AG09309 (cell line): ENCODE data around the gene QRICH2.

Experiments
- DNase-seq: peaks from one replicate; pipeline ENCODE4 v3.0.0-alpha.2; 2010; ENCODE audit warnings: low read depth
- H3K4me3 ChIP-seq: 2 replicates; pipeline ENCODE4 v1.5.1; 2011; ENCODE audit warnings: mild to moderate bottlenecking, low read depth, low read length, moderate library complexity; ENCODE audit not compliant: control insufficient read depth
- TF ChIP-seq, protein P1 (sequence below): IDR thresholded peaks from 2 replicates; pipeline ENCODE4 v1.5.1; 2011; ENCODE audit warnings: mild to moderate bottlenecking, low read depth, low read length, inconsistent platforms; ENCODE audit not compliant: insufficient read depth, control insufficient read depth; ENCODE audit errors: missing control alignments

The QRICH2 gene

DNA sequence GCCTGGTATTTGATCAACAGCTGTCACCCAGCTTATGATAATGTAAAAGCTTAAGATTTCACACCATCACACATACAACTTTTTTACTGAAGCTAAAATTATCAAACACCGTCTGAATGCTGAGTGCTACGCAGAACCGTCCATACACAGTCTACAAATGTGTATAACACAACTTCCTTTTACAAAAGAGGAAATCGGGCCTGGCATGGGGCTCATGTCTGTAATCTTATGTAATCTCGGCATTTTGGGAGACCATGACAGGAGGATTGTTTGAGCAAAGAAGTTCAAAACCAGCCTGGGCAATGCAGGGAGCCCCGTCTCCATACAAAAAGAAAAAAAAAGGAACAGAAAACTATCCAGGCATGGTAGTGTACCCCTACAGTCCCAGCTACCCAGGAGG lies 19.6 kb upstream of the QRICH2 start:
- DNase-seq = no peak
- TF ChIP-seq, protein P1, sequence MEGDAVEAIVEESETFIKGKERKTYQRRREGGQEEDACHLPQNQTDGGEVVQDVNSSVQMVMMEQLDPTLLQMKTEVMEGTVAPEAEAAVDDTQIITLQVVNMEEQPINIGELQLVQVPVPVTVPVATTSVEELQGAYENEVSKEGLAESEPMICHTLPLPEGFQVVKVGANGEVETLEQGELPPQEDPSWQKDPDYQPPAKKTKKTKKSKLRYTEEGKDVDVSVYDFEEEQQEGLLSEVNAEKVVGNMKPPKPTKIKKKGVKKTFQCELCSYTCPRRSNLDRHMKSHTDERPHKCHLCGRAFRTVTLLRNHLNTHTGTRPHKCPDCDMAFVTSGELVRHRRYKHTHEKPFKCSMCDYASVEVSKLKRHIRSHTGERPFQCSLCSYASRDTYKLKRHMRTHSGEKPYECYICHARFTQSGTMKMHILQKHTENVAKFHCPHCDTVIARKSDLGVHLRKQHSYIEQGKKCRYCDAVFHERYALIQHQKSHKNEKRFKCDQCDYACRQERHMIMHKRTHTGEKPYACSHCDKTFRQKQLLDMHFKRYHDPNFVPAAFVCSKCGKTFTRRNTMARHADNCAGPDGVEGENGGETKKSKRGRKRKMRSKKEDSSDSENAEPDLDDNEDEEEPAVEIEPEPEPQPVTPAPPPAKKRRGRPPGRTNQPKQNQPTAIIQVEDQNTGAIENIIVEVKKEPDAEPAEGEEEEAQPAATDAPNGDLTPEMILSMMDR = no peak
- H3K4me3 ChIP-seq = no peak overlapping the region

DNA sequence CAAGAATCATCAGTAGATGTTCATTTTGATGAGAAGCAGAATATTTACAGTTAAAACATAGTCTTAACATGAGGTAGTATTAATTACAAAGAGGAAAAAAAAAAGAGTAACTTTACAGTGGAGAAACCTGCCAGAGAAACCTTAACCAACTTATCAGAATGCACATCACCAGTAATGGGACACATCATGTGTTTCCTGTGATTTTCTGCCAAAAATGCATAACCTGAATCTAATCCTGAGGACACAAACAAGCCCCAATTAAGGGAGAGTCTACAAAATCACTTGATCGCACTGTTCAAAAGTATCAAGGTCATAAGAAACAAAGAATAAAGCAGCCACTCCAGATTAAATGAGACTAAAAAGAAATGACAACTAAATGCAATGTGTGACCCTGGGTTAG lies 18.2 kb upstream of the QRICH2 start:
- no peak for DNase-seq
- H3K4me3 ChIP-seq = no peak overlapping the region
- TF ChIP-seq, protein P1 = no peak

DNA sequence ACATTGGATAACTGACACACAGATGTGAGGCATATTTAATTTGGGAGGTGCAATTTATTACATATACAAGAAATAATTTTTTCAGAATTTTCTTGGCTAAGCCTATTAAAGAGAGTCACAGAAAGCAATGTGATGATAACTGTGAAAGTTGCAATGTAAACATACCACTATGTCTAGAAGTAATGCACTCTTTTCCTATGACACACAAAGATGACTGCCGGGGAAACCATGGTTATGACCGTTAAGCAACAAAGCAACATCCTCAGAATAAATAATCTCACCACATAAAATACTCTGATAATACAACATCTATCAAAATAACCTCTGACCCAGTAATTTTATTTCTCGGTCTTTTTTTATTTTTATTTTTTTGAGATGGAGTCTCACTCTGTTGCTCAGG lies 10.5 kb upstream of the QRICH2 start:
- TF ChIP-seq, protein P1 = no peak
- H3K4me3 ChIP-seq = no peak overlapping the region
- DNase-seq = no peak

DNA sequence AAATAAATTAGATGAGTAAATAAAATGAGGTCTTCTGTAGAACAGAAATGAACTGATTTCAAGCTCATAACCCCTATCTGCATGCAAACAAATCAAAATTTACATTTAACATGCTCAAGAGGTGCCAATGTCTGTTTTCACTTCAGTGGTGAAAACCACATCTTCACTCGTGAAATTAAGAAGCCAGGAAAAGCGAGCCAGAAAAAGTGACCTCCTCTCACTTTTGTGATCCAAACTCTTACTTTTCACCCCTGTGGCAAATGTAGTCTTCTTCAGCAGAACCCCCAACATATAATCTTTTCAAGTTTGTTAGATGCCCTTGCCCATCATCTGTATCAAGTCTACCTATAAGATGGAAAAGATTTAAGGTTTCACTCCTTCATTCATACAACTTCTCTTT lies 9.5 kb upstream of the QRICH2 start:
- TF ChIP-seq, protein P1 = no peak
- DNase-seq = no peak
- H3K4me3 ChIP-seq = no peak overlapping the region

DNA sequence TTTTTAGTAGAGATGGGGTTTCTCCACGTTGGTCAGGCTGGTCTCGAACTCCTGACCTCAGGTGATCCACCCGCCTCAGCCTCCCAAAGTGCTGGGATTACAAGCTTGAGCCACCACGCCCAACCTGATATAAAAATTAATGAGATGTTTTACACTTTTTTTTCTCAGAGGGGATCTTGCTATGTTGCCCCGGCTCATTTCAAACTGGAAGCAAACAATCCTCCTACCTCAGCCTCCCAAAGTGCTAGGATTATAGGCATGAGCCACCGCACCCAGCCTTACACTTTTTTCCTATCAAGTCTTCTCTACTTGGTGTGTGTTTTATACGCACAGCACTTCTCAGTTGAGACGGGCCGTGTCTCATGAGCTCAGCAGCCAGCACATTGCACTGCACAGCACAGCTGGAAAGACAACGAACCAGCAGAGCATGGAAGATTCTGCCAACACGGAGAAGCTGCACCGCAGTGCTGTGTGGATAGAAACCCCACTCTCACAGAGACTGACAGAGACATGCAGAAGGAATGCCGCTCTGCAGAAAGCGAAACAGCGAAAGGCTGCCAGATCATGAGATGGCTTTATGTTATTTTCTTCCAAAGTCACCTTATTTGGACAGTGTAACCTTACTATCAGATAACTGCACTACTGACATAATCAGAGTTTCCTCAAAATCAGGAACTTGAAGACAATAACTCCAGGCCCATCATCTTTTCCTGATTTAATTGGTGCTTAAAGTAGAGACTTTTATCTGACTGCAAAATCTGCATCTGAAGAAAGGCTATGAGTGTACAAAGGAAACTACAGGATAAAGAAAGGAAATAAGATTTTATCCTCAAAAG lies 6.5 kb upstream of the QRICH2 start:
- no peak for DNase-seq

DNA sequence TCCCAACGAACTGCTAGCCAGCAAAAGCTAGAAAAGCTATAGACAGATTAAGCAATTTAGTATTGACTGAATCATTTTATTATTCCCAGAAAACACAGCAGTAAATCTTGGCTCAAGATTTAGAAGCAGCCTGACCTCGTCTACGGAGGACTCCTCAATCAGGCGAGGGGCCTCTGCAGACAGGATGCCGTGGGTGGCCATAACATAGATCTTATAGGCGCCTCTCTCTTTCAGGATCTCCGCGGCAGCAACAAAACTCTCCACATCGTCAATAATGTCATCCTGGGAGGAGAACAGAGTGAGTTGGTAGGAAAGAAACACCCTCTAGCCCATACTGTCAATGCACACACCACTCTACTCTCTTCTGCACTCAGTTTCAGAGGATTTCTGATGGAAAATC lies 4.7 kb upstream of the QRICH2 start:
- no peak overlapping the region for H3K4me3 ChIP-seq
- DNase-seq = no peak
- TF ChIP-seq, protein P1 = no peak

More for the DNA sequence above, 6.5 kb upstream of the QRICH2 start:
- TF ChIP-seq, protein P1 = no peak
- no peak overlapping the region for H3K4me3 ChIP-seq
